HG02885 (cell line): ENCODE data around the gene JARID2.

Source experiments
- ATAC-seq: cut with Tn5 transposase; IDR thresholded peaks from one replicate; pipeline ENCODE4 v1.9.1; 2021; ENCODE audit warnings: mild to moderate bottlenecking; ENCODE audit not compliant: unreplicated experiment, poor library complexity

Gene JARID2

GRCh38 chr6:15263780-15264374, 18.0 kb downstream of the JARID2 start:
- ATAC-seq: no peak

- ATAC-seq: no peak
Observed at GRCh38 chr6:15264412-15264811, 18.5 kb downstream of the JARID2 start.

GRCh38 chr6:15264902-15265761, 19.3 kb downstream of the JARID2 start:
- ATAC-seq: no peak

- ATAC-seq: no peak
Observed at GRCh38 chr6:15265787-15266186, 19.9 kb downstream of the JARID2 start.

- peak; percentile 56 for ATAC-seq
Observed at GRCh38 chr6:15266423-15266996, 20.6 kb downstream of the JARID2 start.

GRCh38 chr6:15267221-15267620, 21.4 kb downstream of the JARID2 start:
- no peak for ATAC-seq

DNA sequence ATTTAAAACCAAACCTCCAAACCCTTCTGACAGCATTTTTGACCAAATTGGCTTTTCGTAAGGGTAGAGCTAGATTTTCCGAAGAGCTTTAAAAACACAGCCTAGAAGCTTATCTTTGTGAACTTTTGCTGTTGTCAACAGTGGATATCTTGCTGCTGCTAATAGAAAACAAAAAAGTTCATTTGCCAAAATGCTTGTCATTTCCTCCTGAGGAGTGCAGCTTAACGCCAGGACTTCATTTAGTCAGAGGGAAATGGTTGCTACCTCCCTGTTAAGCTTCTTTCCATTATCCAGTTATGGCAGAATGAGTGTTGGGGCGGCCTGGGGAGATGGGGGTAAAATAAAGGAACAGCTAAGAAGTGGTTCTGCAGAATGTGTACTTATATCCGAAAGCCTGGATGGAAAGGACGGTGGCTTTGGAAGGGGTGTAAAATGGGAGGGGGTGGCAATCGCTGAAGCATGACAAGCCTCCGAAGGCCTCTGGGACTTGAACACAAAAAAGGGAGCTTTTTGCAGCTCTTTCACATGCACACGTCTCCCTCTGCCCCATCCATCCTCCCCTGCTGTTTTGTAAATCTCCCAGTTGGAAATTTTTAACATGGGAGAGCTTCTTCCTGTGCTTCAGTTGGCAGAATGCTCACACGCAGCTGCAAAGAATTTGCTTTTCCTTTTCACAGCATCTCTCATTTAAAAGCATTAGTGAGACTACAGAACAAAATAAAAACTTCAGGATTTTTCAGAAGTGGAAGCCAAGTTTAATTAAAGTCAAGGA, 22.5 kb downstream of the JARID2 start:
- no peak for ATAC-seq

DNA sequence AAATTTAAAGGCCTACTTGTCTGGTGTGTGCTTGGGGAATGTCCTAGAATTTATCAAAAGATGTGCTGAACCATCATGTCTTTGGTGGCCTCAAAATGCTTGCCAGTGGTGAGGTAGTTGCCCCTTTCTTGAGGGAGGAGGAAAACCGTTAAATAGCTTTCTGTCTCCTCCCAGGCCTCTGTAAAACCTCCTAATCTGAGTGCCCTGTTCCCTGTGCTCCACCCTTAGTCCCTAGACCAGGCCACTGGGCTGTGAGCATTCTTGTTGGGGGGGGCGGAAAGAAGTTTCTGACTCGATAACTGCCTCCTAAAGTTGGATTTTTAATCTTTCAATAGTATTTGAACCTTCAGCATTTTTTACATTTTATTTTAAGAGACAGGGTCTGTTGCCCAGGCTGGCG, 23.1 kb downstream of the JARID2 start:
- ATAC-seq: no peak

GRCh38 chr6:15269619-15270018, 23.8 kb downstream of the JARID2 start:
- ATAC-seq: no peak

GRCh38 chr6:15270402-15270801, 24.5 kb downstream of the JARID2 start:
- ATAC-seq: no peak

DNA sequence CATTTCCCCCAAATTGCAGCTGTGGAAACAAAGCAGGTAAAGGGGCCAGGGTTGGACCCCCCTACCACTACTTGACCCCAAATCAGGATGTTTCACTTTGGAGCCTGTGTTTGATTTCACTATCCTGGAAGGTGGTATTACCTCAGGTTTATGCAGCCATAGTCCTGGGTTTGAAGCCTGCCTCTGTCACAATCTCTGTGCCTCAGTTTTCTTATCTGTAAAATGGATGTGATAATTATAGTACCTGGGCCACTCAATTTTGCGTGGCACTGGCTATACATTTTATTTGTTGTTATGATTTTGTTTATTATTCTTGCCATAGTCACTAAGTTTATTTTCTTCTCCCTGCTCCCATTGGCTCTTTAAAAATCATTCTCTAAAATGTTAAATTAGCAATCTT, 26.7 kb downstream of the JARID2 start:
- no peak for ATAC-seq

GRCh38 chr6:15274692-15275387, 29.0 kb downstream of the JARID2 start:
- ATAC-seq: no peak

DNA sequence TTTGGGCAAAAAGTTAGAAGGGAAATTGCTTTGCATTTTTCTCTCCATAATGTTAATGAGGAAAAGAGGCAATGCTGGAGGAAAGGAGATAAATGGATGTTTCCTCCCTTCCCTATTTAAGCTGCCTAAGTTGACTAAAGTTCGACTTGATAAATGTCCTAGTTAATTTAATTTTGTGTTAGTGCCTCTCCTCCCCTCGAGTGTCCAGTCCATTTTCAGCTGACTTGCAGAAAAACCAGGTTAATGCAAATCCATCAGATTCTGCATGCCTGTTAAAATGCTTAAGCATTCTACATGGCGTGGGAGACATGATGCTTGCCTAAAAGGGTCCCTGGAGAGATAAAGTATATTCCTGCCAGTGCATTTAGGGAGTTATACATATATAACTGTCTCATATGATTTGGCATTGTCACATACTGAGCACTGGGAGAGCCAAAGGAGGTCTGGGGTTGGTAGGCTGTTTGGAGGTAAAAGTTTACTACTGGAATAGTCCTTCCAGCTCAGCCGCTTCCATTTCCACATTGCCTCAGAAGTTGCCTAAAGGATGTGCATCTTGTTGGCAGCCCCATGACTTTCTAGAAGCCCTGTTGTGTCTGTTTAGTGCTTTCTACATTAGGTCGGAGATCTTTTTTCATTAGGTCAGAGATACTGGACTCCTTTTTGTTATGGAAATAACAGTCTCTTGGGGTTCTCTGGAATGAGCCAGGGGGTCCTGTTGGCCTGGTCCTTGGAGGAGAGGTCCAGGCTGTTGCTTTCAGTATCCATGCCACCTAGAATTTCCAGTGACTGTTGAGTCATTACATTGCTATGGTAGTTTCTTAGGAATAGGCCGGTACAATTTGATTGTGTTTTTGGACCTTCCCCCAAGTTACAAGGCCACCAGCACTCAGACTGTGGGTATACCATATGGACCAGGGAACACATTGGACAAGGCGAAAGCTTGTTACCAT, 30.4 kb downstream of the JARID2 start:
- no peak for ATAC-seq

GRCh38 chr6:15279047-15279661, 33.3 kb downstream of the JARID2 start:
- no peak for ATAC-seq

DNA sequence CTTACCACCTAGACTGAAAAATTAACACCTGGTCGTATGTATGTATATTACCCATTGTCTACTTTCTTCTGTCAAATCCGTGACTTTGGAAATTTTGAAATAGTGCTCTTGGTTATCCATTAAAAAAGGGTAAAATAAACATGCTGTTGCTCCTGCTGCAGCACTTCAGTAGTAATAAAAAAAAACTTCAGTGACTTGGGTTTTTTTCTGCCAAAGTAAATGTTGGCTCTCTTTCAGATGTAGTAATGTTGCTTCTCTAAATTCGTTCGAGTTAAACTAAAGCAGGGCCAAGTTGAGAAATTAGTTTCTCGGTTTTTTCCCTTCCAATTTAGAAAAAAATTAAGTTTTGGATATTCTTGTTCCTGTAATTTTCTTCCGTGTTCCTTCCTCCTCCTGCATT, 34.2 kb downstream of the JARID2 start:
- ATAC-seq: no peak

GRCh38 chr6:15280961-15281360, 35.1 kb downstream of the JARID2 start:
- no peak for ATAC-seq

GRCh38 chr6:15282334-15282733, 36.5 kb downstream of the JARID2 start:
- no peak for ATAC-seq

GRCh38 chr6:15283986-15284361, 38.1 kb downstream of the JARID2 start:
- no peak for ATAC-seq

- no peak for ATAC-seq
Observed at GRCh38 chr6:15284743-15285142, 38.9 kb downstream of the JARID2 start.
